NCI-H1092 treated with DMSO at 0.1 percent for 48 hours (cell line): ENCODE measurements around the gene BNIP1.

Source experiments
- DNase-seq: peaks from one replicate; lab custom pipeline; 2025; lab: John Stamatoyannopoulos, UW

Gene BNIP1

DNA sequence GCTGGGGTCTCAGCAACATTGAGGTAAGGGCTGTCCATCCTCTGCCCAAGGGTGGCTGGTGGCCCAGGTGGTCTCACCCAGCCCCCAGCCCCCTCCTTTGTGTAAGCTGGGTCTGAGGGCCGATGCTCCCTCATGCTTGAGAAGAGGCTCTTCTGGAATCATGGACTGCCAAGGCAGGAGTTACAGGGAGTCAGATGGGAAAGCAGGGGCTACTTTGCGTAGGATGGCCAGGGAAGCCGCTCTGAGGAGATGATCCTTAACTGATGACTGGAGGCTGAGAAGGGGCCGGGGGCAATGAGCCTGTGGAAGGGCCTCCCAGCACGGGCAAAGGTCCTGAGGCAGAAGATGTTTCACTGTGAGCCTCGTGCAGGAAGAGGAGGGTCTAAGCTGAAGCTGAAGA lies 67.0 kb downstream of the BNIP1 start:
- DNase-seq: no peak

DNA sequence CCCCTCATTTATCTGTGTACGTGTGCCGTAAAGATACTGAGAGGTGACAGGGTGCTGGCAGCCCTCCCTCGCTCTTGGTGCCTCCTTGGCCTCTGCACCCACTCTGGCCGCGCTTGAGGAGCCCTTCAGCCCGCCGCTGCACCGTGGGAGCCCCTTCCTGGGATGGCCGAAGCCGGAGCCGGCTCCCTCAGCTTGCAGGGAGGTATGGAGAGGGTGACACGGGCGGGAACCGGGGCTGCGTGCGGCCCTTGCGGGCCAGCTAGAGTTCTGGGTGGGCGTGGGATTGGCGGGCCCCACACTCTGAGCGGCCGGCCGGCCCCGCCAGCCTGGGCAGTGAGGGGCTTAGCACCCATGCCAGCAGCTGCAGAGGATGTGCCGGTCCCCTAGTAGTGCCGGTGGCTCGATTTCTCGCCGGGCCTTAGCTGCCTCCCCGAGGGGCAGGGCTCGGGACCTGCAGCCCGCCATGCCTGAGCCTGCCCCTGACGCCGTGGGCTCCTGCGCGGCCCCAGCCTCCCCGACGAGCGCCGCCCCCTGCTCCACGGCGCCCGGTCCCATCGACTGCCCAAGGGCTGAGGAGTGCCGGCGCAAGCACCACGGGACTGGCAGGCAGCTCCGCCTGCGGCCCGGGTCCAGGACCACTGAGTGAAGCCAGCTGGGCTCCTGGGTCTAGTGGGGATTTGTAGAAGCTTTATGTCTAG lies 69.1 kb downstream of the BNIP1 start:
- DNase-seq: no peak
